ENCODE results near the gene PRKACG.

GRCh38 chr9:68995776-68996175, 18.1 kb downstream of the PRKACG start:
- TF ChIP-seq CTCF (IDR thresholded peaks at IDR 0.05; ENCODE audit: low read depth, low read length) (no peak), EZH2phosphoT487 (IDR thresholded peaks at IDR 0.05; ENCODE audit: low read depth) (no peak)
